Hepatocyte (in vitro differentiated cells): Measurements from ENCODE around the gene MLXIP.

ENCODE experiments used
- EZH2 ChIP-seq: fragments of 200-600 bp; sonication (generic); IDR thresholded peaks from 2 replicates; pipeline ENCODE4 v1.6.1; 2016; ENCODE audit warnings: antibody characterized with exemption, mild to moderate bottlenecking, borderline replicate concordance
- EZH2phosphoT487 ChIP-seq: fragments of 200-600 bp; sonication (generic); IDR thresholded peaks from one replicate; pipeline ENCODE4 v1.6.1; 2018; ENCODE audit warnings: antibody characterized with exemption, mild to moderate bottlenecking, low read depth, moderate library complexity; ENCODE audit not compliant: unreplicated experiment, severe bottlenecking
- TF ChIP-seq, protein P1 (sequence below): fragments of 200-600 bp; sonication (generic); IDR thresholded peaks from 2 replicates; pipeline ENCODE4 v1.5.1; 2016; ENCODE audit warnings: antibody characterized with exemption, mild to moderate bottlenecking; ENCODE audit not compliant: poor library complexity

DNA sequence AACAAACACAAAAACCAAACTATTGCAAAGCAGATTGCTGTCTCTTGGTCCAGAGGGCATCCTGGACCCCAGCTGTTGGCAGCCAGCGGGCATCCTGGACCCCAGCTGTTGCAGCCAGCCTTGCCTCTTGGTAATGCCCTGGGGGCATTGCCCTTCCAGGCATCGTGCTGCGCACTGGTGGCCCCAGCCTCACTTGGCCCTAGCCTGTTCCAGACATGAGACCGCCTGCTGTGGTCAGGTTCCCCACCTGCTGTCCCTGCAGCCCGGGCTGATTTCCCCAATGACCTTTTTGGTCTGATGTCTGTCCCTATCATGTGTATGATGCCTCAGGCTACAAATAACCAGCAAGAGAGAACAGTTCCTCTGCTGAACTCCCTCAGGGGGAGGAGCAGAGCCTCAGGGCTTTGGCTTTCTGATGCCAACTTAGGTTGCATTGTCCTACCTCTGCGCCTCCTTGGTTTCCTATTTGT is 20.8 kb downstream of the MLXIP start:
- TF ChIP-seq, protein P1, sequence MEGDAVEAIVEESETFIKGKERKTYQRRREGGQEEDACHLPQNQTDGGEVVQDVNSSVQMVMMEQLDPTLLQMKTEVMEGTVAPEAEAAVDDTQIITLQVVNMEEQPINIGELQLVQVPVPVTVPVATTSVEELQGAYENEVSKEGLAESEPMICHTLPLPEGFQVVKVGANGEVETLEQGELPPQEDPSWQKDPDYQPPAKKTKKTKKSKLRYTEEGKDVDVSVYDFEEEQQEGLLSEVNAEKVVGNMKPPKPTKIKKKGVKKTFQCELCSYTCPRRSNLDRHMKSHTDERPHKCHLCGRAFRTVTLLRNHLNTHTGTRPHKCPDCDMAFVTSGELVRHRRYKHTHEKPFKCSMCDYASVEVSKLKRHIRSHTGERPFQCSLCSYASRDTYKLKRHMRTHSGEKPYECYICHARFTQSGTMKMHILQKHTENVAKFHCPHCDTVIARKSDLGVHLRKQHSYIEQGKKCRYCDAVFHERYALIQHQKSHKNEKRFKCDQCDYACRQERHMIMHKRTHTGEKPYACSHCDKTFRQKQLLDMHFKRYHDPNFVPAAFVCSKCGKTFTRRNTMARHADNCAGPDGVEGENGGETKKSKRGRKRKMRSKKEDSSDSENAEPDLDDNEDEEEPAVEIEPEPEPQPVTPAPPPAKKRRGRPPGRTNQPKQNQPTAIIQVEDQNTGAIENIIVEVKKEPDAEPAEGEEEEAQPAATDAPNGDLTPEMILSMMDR: no peak
- TF ChIP-seq EZH2phosphoT487: no peak
- TF ChIP-seq EZH2: no peak
